ENCODE results near the gene RILPL2. TPM values are rescaled to one million over a fixed set of nuclear protein-coding genes. Genes with fewer than 3 reads are reported as not detected.

The RILPL2 gene
- total RNA-seq, 1 donor from 2014 or later = 2.8 TPM

DNA sequence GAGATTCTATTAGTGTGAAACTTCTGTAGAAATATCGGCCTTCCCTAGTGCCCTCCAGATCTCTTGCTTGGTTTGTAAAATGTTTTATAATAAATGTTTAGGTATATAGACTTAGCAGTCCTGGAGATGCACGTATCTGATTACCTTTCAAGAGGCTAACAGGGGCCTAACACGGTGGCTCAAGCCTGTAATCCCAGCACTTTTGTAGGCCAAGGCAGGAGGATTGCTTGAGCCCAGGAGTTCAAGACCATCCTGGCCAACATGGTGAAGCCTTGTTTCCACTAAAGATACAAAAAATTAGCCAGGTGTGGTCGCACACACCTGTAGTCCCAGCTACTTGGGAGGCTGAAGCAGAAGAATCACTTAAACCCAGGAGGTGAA is 9.8 kb upstream of the RILPL2 start:
- DNase-seq (ENCODE audit: low spot score, unreplicated experiment) = no peak

DNA sequence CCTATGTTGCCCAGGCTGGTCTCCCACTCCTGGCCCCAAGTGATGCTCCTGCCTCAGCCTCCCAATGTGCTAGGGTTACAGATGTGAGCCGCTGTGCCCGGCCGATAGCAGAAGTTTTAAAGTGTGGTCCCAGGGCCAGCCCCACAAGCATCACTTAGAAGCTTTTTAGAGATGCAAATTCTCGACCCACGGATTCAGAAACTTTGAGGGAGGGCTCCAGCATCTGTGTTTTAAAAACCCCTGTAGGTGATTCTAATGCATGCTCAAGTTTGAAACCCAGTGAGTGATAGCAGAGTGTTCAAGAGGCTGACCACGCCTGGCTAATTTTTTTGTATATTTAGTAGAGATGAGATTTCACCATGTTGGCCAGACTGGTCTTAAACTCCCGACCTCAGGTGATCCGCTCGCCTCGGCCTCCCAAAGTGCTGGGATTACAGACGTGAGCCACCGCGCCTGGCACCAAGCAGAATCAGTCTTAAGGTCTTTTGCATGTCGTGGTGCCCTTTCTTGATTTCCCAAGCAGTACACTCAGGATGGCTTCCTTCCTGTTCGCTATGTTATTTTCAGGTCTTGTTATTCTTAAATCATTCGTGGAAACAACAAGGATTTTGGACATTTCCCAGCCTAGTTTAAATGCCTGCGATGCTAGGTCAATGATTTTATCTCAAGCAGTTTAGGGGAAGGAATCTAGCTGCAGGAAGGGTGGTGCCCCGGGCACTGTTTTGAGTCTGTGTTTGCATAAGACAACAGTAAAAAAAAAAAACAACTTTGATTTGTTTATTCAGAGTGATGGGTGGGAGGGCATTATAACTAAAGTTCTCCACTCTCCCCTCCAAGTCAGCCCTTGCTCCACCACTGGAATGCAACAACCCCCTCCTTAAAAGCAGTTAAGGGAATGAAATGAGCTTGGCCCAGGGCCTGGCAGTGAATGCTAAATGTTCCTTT is 9.2 kb upstream of the RILPL2 start:
- DNase-seq (ENCODE audit: low spot score, unreplicated experiment) = no peak
- H3K9me3 Mint-ChIP-seq (ENCODE audit: low read depth) = no peaks in the 10 kb centered on the region
- H3K27ac Mint-ChIP-seq = peak overlapping the region; percentile 94
- TF ChIP-seq, protein P1, sequence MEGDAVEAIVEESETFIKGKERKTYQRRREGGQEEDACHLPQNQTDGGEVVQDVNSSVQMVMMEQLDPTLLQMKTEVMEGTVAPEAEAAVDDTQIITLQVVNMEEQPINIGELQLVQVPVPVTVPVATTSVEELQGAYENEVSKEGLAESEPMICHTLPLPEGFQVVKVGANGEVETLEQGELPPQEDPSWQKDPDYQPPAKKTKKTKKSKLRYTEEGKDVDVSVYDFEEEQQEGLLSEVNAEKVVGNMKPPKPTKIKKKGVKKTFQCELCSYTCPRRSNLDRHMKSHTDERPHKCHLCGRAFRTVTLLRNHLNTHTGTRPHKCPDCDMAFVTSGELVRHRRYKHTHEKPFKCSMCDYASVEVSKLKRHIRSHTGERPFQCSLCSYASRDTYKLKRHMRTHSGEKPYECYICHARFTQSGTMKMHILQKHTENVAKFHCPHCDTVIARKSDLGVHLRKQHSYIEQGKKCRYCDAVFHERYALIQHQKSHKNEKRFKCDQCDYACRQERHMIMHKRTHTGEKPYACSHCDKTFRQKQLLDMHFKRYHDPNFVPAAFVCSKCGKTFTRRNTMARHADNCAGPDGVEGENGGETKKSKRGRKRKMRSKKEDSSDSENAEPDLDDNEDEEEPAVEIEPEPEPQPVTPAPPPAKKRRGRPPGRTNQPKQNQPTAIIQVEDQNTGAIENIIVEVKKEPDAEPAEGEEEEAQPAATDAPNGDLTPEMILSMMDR (IDR thresholded peaks at IDR 0.05; ENCODE audit: unreplicated experiment) = no peak
- H3K4me1 Mint-ChIP-seq (ENCODE audit: low read depth) = peaks cover 12% of the 10 kb centered on the region
- no peaks in the 10 kb centered on the region for H3K27me3 Mint-ChIP-seq
- no peaks in the 10 kb centered on the region for H3K36me3 Mint-ChIP-seq (ENCODE audit: insufficient read depth)
- H3K4me3 Mint-ChIP-seq (ENCODE audit: low read depth) = no peak overlapping the region

More for the DNA sequence above, 9.8 kb upstream of the RILPL2 start:
- Mint-ChIP-seq H3K27me3 (no peaks in the 10 kb centered on the region), H3K4me3 (ENCODE audit: low read depth) (no peak overlapping the region), H3K36me3 (ENCODE audit: insufficient read depth) (no peaks in the 10 kb centered on the region), H3K27ac (peak overlapping the region; percentile 94), H3K4me1 (ENCODE audit: low read depth) (peaks cover 12% of the 10 kb centered on the region), H3K9me3 (ENCODE audit: low read depth) (no peaks in the 10 kb centered on the region)
- TF ChIP-seq, protein P1 (IDR thresholded peaks at IDR 0.05; ENCODE audit: unreplicated experiment) = no peak

DNA sequence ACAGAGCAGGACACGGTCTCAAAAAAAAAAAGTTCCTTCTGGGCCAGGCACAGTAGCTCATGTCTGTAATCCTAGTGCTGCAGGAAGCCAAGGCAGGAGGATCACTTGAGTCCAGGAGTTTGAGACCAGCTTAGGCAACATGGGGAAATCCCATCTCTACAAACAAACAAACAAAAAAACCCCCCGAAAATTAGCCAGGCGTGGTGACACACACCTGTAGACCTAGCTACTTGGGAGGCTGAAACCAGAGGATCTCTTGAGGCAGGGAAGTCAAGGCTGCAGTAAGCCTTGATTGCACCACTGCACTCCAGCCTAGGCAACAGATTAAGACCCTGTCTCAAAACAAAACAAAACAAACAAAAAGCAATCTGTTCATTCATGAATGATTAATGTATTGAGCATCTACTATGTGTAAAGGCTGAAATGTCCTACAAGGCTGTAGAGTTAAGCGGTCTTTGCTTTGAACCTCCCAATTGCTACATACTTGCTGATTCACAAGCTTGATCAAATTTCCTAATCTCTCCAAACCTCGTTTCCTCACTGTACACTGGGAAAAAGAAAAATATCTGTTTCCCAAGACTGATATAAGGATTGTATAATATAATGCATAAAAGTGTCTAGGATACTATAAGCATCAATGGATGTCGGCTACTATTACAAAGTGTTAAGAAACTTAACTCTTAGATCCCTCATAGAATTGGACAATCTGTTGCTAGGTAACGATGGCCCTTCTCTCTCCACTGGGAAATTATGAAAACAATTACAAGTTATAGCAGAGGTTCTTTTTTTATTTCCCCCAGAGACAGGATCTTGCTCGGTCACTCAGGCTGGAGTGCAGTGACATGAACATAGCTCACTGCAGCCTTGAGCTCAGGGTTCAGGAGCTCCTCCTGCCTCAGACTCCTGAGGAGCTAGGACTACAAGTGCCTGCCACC is 7.9 kb upstream of the RILPL2 start:
- Mint-ChIP-seq H3K36me3 (ENCODE audit: insufficient read depth) (no peaks in the 10 kb centered on the region), H3K4me3 (ENCODE audit: low read depth) (no peak overlapping the region), H3K4me1 (ENCODE audit: low read depth) (peaks cover 12% of the 10 kb centered on the region)

DNA sequence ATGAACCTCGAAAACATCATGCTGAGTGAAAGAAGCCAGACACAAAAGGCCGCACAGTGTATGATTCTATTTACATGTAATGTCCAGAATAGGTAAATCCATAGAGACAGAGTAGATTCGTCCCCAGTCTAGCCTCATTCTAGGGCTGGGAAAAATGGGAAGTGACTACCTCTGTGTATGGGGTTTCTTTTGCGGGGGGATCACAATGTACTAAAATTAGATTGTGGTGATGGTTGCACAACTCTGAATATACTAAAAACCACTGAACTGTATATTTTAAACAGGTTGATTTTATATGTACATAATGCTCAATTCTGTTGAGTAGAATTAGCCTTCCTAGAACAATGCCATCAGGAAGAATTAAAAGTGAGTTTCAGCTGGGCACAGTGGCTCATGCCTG is 6.3 kb upstream of the RILPL2 start:
- no peak overlapping the region for H3K27ac Mint-ChIP-seq
- no peaks in the 10 kb centered on the region for H3K36me3 Mint-ChIP-seq (ENCODE audit: insufficient read depth)
- H3K4me1 Mint-ChIP-seq (ENCODE audit: low read depth) = peaks cover 12% of the 10 kb centered on the region
- no peak for DNase-seq (ENCODE audit: low spot score, unreplicated experiment)
- TF ChIP-seq, protein P1 (IDR thresholded peaks at IDR 0.05; ENCODE audit: unreplicated experiment) = no peak
- no peak overlapping the region for H3K4me3 Mint-ChIP-seq (ENCODE audit: low read depth)
- H3K27me3 Mint-ChIP-seq = peaks cover 3% of the 10 kb centered on the region
- H3K9me3 Mint-ChIP-seq (ENCODE audit: low read depth) = no peaks in the 10 kb centered on the region

More for the DNA sequence above, 7.9 kb upstream of the RILPL2 start:
- Mint-ChIP-seq H3K27me3 (no peaks in the 10 kb centered on the region), H3K27ac (no peak overlapping the region), H3K9me3 (ENCODE audit: low read depth) (no peaks in the 10 kb centered on the region)
- TF ChIP-seq, protein P1 (IDR thresholded peaks at IDR 0.05; ENCODE audit: unreplicated experiment) = no peak
- no peak for DNase-seq (ENCODE audit: low spot score, unreplicated experiment)
